Thyroid gland (tissue), 4 donors: ENCODE measurements around the gene SMIM10L1.

ENCODE experiments used
- CTCF ChIP-seq, 6 experiments: fragments of 200-600 bp in 3 of 6; fragments of 450-650 bp in 3 of 6; sonication (generic) in 3 of 6; IDR thresholded peaks; one replicate each; pipeline ENCODE4 v1.5.1; 2016 to 2019; ENCODE audit warnings: antibody characterized with exemption in 6 of 6, mild to moderate bottlenecking in 2 of 6, inconsistent platforms in 1 of 6, moderate library complexity in 1 of 6
- POLR2A ChIP-seq, 2 donors: fragments of 450-650 bp; IDR thresholded peaks; one replicate each; pipeline ENCODE4 v1.6.1; 2017; ENCODE audit warnings: antibody characterized with exemption in 2 of 2, mild to moderate bottlenecking in 2 of 2, moderate library complexity in 1 of 2

DNA sequence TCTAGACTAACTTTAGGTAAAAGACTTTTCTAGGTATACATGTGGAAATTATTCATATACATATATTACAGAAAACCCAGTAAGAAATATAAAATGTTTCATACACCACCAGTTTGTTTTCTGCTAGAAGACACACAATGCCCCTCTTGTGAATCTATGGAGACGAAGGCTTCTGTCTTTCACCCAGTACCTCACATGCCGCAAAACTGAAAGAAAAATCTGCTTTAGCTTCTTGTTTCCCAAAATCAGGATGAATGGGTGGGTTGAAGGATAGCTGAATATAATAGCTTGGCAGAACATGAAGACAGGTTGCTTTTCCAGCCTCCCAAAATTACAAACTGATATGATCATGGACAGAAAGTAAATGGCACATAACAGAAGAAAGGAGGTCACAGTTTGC is 37.8 kb upstream of the SMIM10L1 start:
- TF ChIP-seq CTCF (IDR thresholded peaks at IDR 0.05) (no peak), POLR2A (IDR thresholded peaks at IDR 0.05) (no peak)
